Neuronal stem cell (in vitro differentiated cells): Measurements from ENCODE around the gene METTL3.
A peak's percentile ranks its signal among the peaks of the same experiment; 100 is the strongest.

Experiments
- DNase-seq: peaks from one replicate; pipeline ENCODE4 v3.0.0-alpha.2; 2013; ENCODE audit warnings: low spot score
- H2AFZ ChIP-seq: one replicate; pipeline ENCODE4 v1.6.1; 2013; ENCODE audit warnings: mild to moderate bottlenecking, low read length, inconsistent platforms
- H2AK5ac ChIP-seq: 2 replicates; pipeline ENCODE4 v1.6.1; 2013; ENCODE audit warnings: low read depth, mild to moderate bottlenecking, inconsistent platforms, low read length, moderate library complexity, mixed read lengths
- H2BK120ac ChIP-seq: 2 replicates; pipeline ENCODE4 v1.6.1; 2013; ENCODE audit warnings: low read depth, mild to moderate bottlenecking, inconsistent platforms, low read length, moderate library complexity, mixed read lengths
- H2BK12ac ChIP-seq: one replicate; pipeline ENCODE4 v1.6.1; 2013; ENCODE audit warnings: low read length, inconsistent platforms
- H2BK15ac ChIP-seq: 2 replicates; pipeline ENCODE4 v1.6.1; 2013; ENCODE audit warnings: mild to moderate bottlenecking, low read length, inconsistent platforms, mixed read lengths
- H2BK5ac ChIP-seq: one replicate; pipeline ENCODE4 v1.6.1; 2013; ENCODE audit warnings: inconsistent platforms, mild to moderate bottlenecking, low read length, moderate library complexity
- H3K14ac ChIP-seq: one replicate; pipeline ENCODE4 v1.6.1; 2013; ENCODE audit warnings: low read length, inconsistent platforms
- H3K18ac ChIP-seq: 2 replicates; pipeline ENCODE4 v1.6.1; 2013; ENCODE audit warnings: low read length, inconsistent platforms
- H3K23ac ChIP-seq: 2 replicates; pipeline ENCODE4 v1.6.1; 2013; ENCODE audit warnings: low read depth, mild to moderate bottlenecking, mixed read lengths, low read length, inconsistent platforms; ENCODE audit not compliant: poor library complexity
- H3K27ac ChIP-seq: replicated peaks from 3 replicates; pipeline ENCODE4 v1.5.1; 2013; ENCODE audit warnings: low read length, inconsistent platforms
- H3K27me3 ChIP-seq, 3 experiments: 2 replicates each; pipeline ENCODE4 v1.6.1; 2013; ENCODE audit warnings: low read length in 3 of 3, mild to moderate bottlenecking in 2 of 3, inconsistent platforms in 1 of 3, low read depth in 1 of 3, mixed read lengths in 1 of 3, moderate library complexity in 1 of 3; ENCODE audit not compliant: control insufficient read depth in 3 of 3, insufficient read depth in 3 of 3
- H3K36me3 ChIP-seq, 2 donors: replicated peaks in 1 of 2; 2 replicates each; pipeline ENCODE4 v1.6.1; 2013; ENCODE audit warnings: low read length in 2 of 2; ENCODE audit not compliant: control insufficient read depth in 2 of 2, insufficient read depth in 2 of 2
- H3K4ac ChIP-seq: 2 replicates; pipeline ENCODE4 v1.6.1; 2013; ENCODE audit warnings: inconsistent platforms, mild to moderate bottlenecking, low read length, moderate library complexity
- H3K4me1 ChIP-seq, 2 donors: 1 replicate in 1 of 2; 2 replicates in 1 of 2; pipeline ENCODE4 v1.6.1; 2013; ENCODE audit warnings: low read length in 2 of 2, low read depth in 1 of 2; ENCODE audit not compliant: control insufficient read depth in 2 of 2, insufficient read depth in 1 of 2
- H3K4me2 ChIP-seq: one replicate; pipeline ENCODE4 v1.6.1; 2013; ENCODE audit warnings: mild to moderate bottlenecking, low read length, inconsistent platforms; ENCODE audit not compliant: insufficient read depth, poor library complexity, severe bottlenecking
- H3K4me3 ChIP-seq, 2 donors: 2 replicates each; pipeline ENCODE4 v1.5.1; 2013; ENCODE audit warnings: low read length in 2 of 2, mild to moderate bottlenecking in 2 of 2, inconsistent platforms in 1 of 2, moderate library complexity in 1 of 2
- H3K79me1 ChIP-seq: one replicate; pipeline ENCODE4 v1.6.1; 2013; ENCODE audit warnings: low read depth, mild to moderate bottlenecking, inconsistent platforms, low read length, moderate library complexity
- H3K9ac ChIP-seq: one replicate; pipeline ENCODE4 v1.6.1; 2013; ENCODE audit warnings: mild to moderate bottlenecking, low read depth, low read length, inconsistent platforms; ENCODE audit not compliant: poor library complexity
- H3K9me3 ChIP-seq, 2 donors: replicated peaks in 1 of 2; 2 replicates each; pipeline versions ENCODE3 to v1.6.1; 2013; ENCODE audit warnings: low read length in 2 of 2, mild to moderate bottlenecking in 2 of 2, inconsistent platforms in 1 of 2, low read depth in 1 of 2, mixed read lengths in 1 of 2, moderate library complexity in 1 of 2; ENCODE audit not compliant: control insufficient read depth in 2 of 2, insufficient read depth in 1 of 2
- H4K8ac ChIP-seq: one replicate; pipeline ENCODE4 v1.6.1; 2013; ENCODE audit warnings: low read depth, mild to moderate bottlenecking, inconsistent platforms, low read length, moderate library complexity
- H4K91ac ChIP-seq: one replicate; pipeline ENCODE4 v1.6.1; 2013; ENCODE audit warnings: low read length, low read depth, mild to moderate bottlenecking, inconsistent platforms; ENCODE audit not compliant: poor library complexity
- WGBS, 2 donors: extraction: QIAGEN DNeasy Blood & Tissue Kit; methylation state at CpG; one replicate each; pipeline ENCODE4 v1.1.7; 2013; ENCODE audit warnings: missing lambda C conversion rate in 2 of 2, mixed read lengths in 1 of 2; ENCODE audit not compliant: insufficient read length in 2 of 2, insufficient replicate concordance in 1 of 2; ENCODE audit errors: extremely low coverage in 2 of 2; 5-methylcytosine and 5-hydroxymethylcytosine counted together

METTL3 gene

DNA sequence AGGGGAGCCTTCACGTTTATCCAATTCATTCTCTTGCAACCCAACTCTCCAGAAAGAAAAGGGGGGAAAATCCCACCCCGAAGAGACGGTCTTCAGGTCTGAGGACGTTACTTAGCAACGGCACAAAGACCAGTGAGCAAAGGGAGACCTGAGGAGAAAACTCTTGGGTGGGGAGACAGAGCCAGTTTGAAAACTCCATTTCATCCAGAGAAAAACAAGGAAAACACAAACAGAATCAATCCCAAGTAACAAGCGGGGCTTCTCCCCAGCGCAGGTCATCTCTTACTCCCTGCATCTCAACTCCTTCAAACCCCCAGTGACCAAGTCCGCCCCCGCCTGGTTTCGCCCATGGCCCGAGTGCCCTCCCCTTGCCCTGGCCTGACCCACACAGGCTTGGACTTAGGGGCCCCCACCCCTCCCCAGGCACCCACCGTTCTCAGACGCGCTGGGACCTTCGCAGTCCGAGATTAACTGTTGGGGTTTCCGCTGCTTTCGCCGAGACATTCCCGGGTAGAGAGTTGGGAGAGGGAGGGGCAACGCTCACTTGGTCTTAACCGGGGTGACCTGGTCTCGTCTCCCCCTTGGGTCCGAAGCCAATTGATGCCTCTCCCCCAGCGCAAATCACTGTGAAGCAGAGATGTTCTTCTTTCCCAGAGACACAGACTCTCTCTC, 25.4 kb upstream of the METTL3 start:
- H3K4me1 ChIP-seq: peaks cover 13 to 36% of the 10 kb centered on the region in 2 donors
- H2AK5ac ChIP-seq: peak overlapping the region; percentile 91
- peak overlapping the region; percentile 97 for H3K9ac ChIP-seq
- H3K79me1 ChIP-seq: no peaks in the 10 kb centered on the region
- H3K18ac ChIP-seq: peak overlapping the region; percentile 98
- peaks cover 0 to 14% of the 10 kb centered on the region in 2 donors for H3K36me3 ChIP-seq
- peak overlapping the region; percentile 83 for H2BK120ac ChIP-seq
- H4K8ac ChIP-seq: no peak overlapping the region
- no peaks in the 10 kb centered on the region for H3K27me3 ChIP-seq
- peak overlapping the region; percentile 97 for H2BK5ac ChIP-seq
- DNase-seq: peak; percentile 72
- no CpG with 5 or more reads among the region's 25 CpGs for WGBS, 2 donors
- peak overlapping the region; percentile 68 to 89 for H3K4me3 ChIP-seq
- H2BK15ac ChIP-seq: no peak overlapping the region
- H2BK12ac ChIP-seq: peak overlapping the region; percentile 69
- H3K9me3 ChIP-seq: no peaks in the 10 kb centered on the region
- peak overlapping the region; percentile 63 for H3K4me2 ChIP-seq
- no peak overlapping the region for H4K91ac ChIP-seq
- peak overlapping the region; percentile 53 for H3K23ac ChIP-seq
- H3K14ac ChIP-seq: no peak overlapping the region
- peak overlapping the region; percentile 47 for H2AFZ ChIP-seq
- peak overlapping the region; percentile 96 for H3K4ac ChIP-seq
- peak overlapping the region; percentile 100 for H3K27ac ChIP-seq

DNA sequence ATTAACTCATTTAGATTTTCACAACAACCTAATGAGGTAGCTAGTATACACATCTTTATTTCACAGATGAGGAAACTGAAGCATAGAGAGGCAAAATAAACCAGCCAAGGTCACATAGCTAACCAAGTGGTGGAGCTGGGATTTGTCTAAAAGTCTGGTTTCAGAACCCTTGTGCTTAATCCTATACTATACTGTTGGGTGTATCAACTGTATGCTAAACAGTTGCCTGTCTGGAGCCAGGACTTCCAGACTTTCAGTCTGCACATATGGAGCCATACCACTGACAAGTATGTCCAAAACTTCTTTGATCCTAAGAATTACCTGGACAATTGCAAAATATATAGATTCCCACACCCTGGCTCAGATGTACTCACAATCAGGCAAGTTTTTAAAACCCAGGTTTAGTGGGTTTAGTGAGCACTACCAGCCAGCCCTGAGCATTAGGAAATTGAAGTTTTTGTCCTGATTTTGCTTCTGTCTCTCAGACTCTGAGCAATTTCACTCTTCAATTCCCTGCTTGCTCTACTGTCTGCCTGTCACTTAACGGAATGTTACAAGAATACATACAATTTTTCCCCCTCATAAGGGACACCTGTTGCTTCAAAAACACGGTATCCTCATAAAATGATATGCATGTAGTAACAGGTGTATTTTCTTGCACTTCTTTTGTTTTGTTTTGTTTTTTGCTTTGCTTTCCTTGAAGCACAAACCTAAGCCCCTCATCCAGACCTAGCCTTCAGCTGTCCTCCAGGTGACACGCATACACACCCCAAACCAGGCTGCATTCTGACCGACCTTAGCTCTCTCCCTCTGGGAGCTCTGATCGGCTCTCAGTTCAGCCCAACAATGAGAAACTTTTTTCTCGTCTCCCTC, 24.6 kb upstream of the METTL3 start:
- Histone ChIP-seq H3K4ac (no peak overlapping the region), H3K23ac (no peak overlapping the region), H2BK12ac (no peak overlapping the region), H2BK5ac (peak overlapping the region; percentile 97), H4K91ac (no peak overlapping the region), H3K9me3 (no peaks in the 10 kb centered on the region), H3K4me3 (peak overlapping the region; percentile 68 to 89), H3K27ac (peak overlapping the region; percentile 100), H3K4me2 (peak overlapping the region; percentile 63), H3K4me1 (peaks cover 13 to 36% of the 10 kb centered on the region in 2 donors), H3K18ac (peak overlapping the region; percentile 90), H3K9ac (peak overlapping the region; percentile 50), H2AFZ (no peak overlapping the region), H3K36me3 (peaks cover 0 to 18% of the 10 kb centered on the region in 2 donors), H2AK5ac (no peak overlapping the region), H2BK120ac (no peak overlapping the region), H4K8ac (no peak overlapping the region), H3K79me1 (no peaks in the 10 kb centered on the region), H3K27me3 (no peaks in the 10 kb centered on the region), H2BK15ac (no peak overlapping the region), H3K14ac (no peak overlapping the region)
- no peak for DNase-seq
- WGBS, 2 donors: no CpG with 5 or more reads among the region's 6 CpGs

DNA sequence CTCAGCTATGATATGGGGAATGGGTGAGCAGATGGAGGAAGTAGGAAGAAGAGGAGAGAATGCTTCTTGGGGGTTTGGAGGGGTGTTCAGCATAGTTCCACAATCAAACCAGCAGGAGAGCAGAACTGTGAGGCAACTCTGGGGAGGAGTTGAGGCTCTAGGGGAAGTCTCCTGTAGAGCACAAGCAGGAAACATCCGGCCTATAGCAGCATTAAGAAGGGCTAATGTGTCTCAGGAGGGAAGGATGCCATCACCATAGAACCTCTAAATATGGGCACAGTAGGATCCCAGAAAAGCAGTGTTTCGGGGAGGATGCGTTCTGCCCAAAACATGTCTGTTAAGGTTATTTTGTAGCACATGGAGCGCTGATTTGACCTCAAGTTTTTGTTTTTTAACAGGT, 23.4 kb upstream of the METTL3 start:
- H2BK12ac ChIP-seq: no peak overlapping the region
- WGBS, 2 donors: no CpG with 5 or more reads among the region's 4 CpGs

DNA sequence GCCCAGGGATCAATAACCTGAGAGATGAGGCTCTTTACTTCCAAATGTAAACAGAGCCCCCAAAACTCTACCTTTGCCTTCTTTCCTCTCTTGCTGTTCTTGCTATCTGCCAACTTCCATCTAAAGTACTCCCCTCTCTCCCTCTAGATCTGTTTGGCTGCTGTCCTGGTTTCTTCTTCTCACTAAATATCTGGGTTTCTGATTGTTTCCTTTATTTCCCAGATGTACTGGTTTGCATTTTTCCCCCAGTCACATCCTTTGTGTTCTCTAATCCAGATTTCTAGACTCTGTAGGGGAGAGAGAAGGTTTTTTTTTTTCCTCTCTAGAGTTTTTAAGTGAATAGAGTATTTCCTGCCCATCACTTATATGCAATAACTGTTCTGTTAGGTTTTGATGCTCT, 22.2 kb upstream of the METTL3 start:
- H3K9ac ChIP-seq: no peak overlapping the region
- no peak for DNase-seq
- no peaks in the 10 kb centered on the region for H3K27me3 ChIP-seq
- H3K4me2 ChIP-seq: peak overlapping the region; percentile 65
- H3K18ac ChIP-seq: no peak overlapping the region
- H3K27ac ChIP-seq: peak overlapping the region; percentile 78
- peaks cover 0 to 39% of the 10 kb centered on the region in 2 donors for H3K36me3 ChIP-seq
- H2BK120ac ChIP-seq: no peak overlapping the region
- peaks cover 19 to 35% of the 10 kb centered on the region in 2 donors for H3K4me1 ChIP-seq
- peak overlapping the region in 1 of 2 donors; percentile 44 for H3K4me3 ChIP-seq
- H4K91ac ChIP-seq: no peak overlapping the region
- no peak overlapping the region for H2AFZ ChIP-seq
- no peak overlapping the region for H4K8ac ChIP-seq
- H2BK12ac ChIP-seq: no peak overlapping the region
- no peaks in the 10 kb centered on the region for H3K79me1 ChIP-seq
- H2BK15ac ChIP-seq: no peak overlapping the region
- no peak overlapping the region for H3K4ac ChIP-seq
- no peak overlapping the region for H3K23ac ChIP-seq
- no peaks in the 10 kb centered on the region for H3K9me3 ChIP-seq
- no peak overlapping the region for H2AK5ac ChIP-seq
- no peak overlapping the region for H3K14ac ChIP-seq
- no peak overlapping the region for H2BK5ac ChIP-seq

More for the DNA sequence above, 23.4 kb upstream of the METTL3 start:
- H3K4me3 ChIP-seq: peak overlapping the region; percentile 68 to 80
- peak overlapping the region; percentile 88 for H3K18ac ChIP-seq
- H2BK120ac ChIP-seq: peak overlapping the region; percentile 39
- no peak overlapping the region for H2AK5ac ChIP-seq
- H3K4ac ChIP-seq: no peak overlapping the region
- DNase-seq: no peak
- peak overlapping the region; percentile 100 for H3K27ac ChIP-seq
- H3K4me2 ChIP-seq: peak overlapping the region; percentile 65
- peaks cover 0 to 27% of the 10 kb centered on the region in 2 donors for H3K36me3 ChIP-seq
- no peak overlapping the region for H3K23ac ChIP-seq
- H3K79me1 ChIP-seq: no peaks in the 10 kb centered on the region
- no peak overlapping the region for H4K91ac ChIP-seq
- H3K9me3 ChIP-seq: no peaks in the 10 kb centered on the region
- no peaks in the 10 kb centered on the region for H3K27me3 ChIP-seq
- no peak overlapping the region for H4K8ac ChIP-seq
- H2BK5ac ChIP-seq: no peak overlapping the region
- H2BK15ac ChIP-seq: no peak overlapping the region
- no peak overlapping the region for H2AFZ ChIP-seq
- peak overlapping the region; percentile 42 for H3K14ac ChIP-seq
- H3K9ac ChIP-seq: peak overlapping the region; percentile 94
- H3K4me1 ChIP-seq: peaks cover 19 to 38% of the 10 kb centered on the region in 2 donors
